A673 (cell line): ENCODE data around the gene FAM171A2. TPM values are rescaled to one million over a fixed set of nuclear protein-coding genes. Genes with fewer than 3 reads are reported as not detected.
A peak's percentile ranks its signal among the peaks of the same experiment; 100 is the strongest.

Source experiments
- BruUV-seq: library from RNA; stranded (reverse); fragments of 400-500 nt; replicated peaks from 2 replicates; lab custom pipeline; 2021; lab: Mats Ljungman, UMichigan
- CTCF ChIA-PET: fragments of 300-600 bp; sonication (Branson Sonifier 250); formaldehyde crosslinking; loops from one replicate; lab custom pipeline; 2022; ENCODE audit warnings: antibody characterized with exemption; lab: Charles Lee
- POLR2A ChIA-PET: fragments of 300-600 bp; sonication (Branson Sonifier 250); formaldehyde crosslinking; loops from one replicate; lab custom pipeline; 2022; ENCODE audit warnings: antibody characterized with exemption; ENCODE audit not compliant: low non-redundant PET; lab: Charles Lee
- DNase-seq: peaks from one replicate; pipeline ENCODE4 v3.0.0-alpha.2; 2015; ENCODE audit warnings: low spot score
- H3K27ac ChIP-seq: fragments of 200-600 bp; sonication (generic); 2 replicates; pipeline ENCODE4 v1.5.1; 2016; ENCODE audit warnings: mixed run types, low read depth, mild to moderate bottlenecking, mixed read lengths, antibody characterized with exemption, low read length; ENCODE audit not compliant: poor library complexity, severe bottlenecking
- H3K27me3 ChIP-seq: fragments of 200-600 bp; sonication (generic); replicated peaks from 2 replicates; pipeline ENCODE4 v1.6.1; 2017; ENCODE audit warnings: mixed run types, low read depth, mild to moderate bottlenecking, mixed read lengths, antibody characterized with exemption, low read length; ENCODE audit not compliant: insufficient read depth, poor library complexity
- H3K36me3 ChIP-seq: fragments of 200-600 bp; sonication (generic); 2 replicates; pipeline ENCODE4 v1.6.1; 2016; ENCODE audit warnings: mixed run types, mild to moderate bottlenecking, mixed read lengths, antibody characterized with exemption, low read length; ENCODE audit not compliant: insufficient read depth, poor library complexity, severe bottlenecking
- H3K4me1 ChIP-seq: fragments of 200-600 bp; sonication (generic); 2 replicates; pipeline ENCODE4 v1.6.1; 2017; ENCODE audit warnings: mixed run types, mild to moderate bottlenecking, mixed read lengths, antibody characterized with exemption, low read length; ENCODE audit not compliant: insufficient read depth, poor library complexity, severe bottlenecking
- H3K4me3 ChIP-seq: fragments of 200-600 bp; sonication (generic); 2 replicates; pipeline ENCODE4 v1.5.1; 2016; ENCODE audit warnings: low read depth, mixed run types, mild to moderate bottlenecking, mixed read lengths, low read length; ENCODE audit not compliant: poor library complexity, severe bottlenecking
- H3K9me3 ChIP-seq: fragments of 200-600 bp; sonication (generic); 2 replicates; pipeline ENCODE4 v1.6.1; 2016; ENCODE audit warnings: mixed run types, low read depth, mild to moderate bottlenecking, mixed read lengths, antibody characterized with exemption, low read length; ENCODE audit not compliant: poor library complexity, severe bottlenecking
- CTCF ChIP-seq: fragments of 300-800, 200-600 bp; sonication (generic); conservative IDR thresholded peaks from 2 replicates; pipeline ENCODE4 v1.5.1; 2017; ENCODE audit warnings: low read depth, mild to moderate bottlenecking, antibody characterized with exemption, low read length, moderate library complexity, mixed read lengths
- EZH2 ChIP-seq: fragments of 200-600 bp; sonication (generic); IDR thresholded peaks from 2 replicates; pipeline ENCODE4 v1.6.1; 2017; ENCODE audit warnings: borderline replicate concordance, low read depth, mild to moderate bottlenecking, mixed read lengths, antibody characterized with exemption, low read length; ENCODE audit not compliant: poor library complexity, severe bottlenecking
- intact Hi-C: fragments of 100-400 bp; cut with micrococcal nuclease; formaldehyde crosslinking; loops from one replicate; pipeline ENCODE4 v1.10.0; 2022; ENCODE audit not compliant: unreplicated experiment
- total RNA-seq: library from RNA; stranded (reverse); gene quantifications from 2 replicates; pipeline ENCODE4 v1.2.3, GENCODE V29; 2021

FAM171A2 gene
- total RNA-seq, 1 experiment from 2014 or later, result 12.8 TPM

- Histone ChIP-seq H3K4me3 (no peak overlapping the region), H3K36me3 (no peaks in the 10 kb centered on the region), H3K27me3 (no peaks in the 10 kb centered on the region), H3K4me1 (no peaks in the 10 kb centered on the region), H3K9me3 (no peaks in the 10 kb centered on the region), H3K27ac (no peak overlapping the region)
- ChIA-PET CTCF (interaction anchor here (1.1 kb wide), 1 partner anchor 18 kb away, joined by 3 read pairs; no protein-coding TSS in a partner anchor), POLR2A (no interaction called here)
- DNase-seq, result no peak
- no peak for TF ChIP-seq CTCF
- TF ChIP-seq EZH2, result no peak
- intact Hi-C loops, result loop anchor here (5.0 kb wide), 1 partner anchor 106 kb away; no protein-coding TSS in a partner anchor
- BruUV-seq, result no TSS peak
Measured at GRCh38 chr17:44327715-44328449, 35.8 kb downstream of the FAM171A2 start.

- Histone ChIP-seq H3K4me1 (no peaks in the 10 kb centered on the region), H3K27ac (no peak overlapping the region), H3K9me3 (no peaks in the 10 kb centered on the region), H3K27me3 (no peaks in the 10 kb centered on the region), H3K4me3 (no peak overlapping the region), H3K36me3 (no peaks in the 10 kb centered on the region)
- ChIA-PET CTCF (interaction anchor here (0.5 kb wide), 1 partner anchor 105 kb away, joined by 3 read pairs; no protein-coding TSS in a partner anchor), POLR2A (no interaction called here)
- no TSS peak for BruUV-seq
- peak; percentile 95 for DNase-seq
- intact Hi-C loops, result loop anchor here (5.0 kb wide), 1 partner anchor 105 kb away; no protein-coding TSS in a partner anchor
- TF ChIP-seq EZH2, result no peak
- TF ChIP-seq CTCF, result no peak
Measured at GRCh38 chr17:44326861-44327444, 36.7 kb downstream of the FAM171A2 start.

GRCh38 chr17:44324571-44325275, 38.9 kb downstream of the FAM171A2 start, which contains the start of gene SLC25A39:
TSS of gene SLC25A39 (minus strand) at chr17:44324823. CDS start at chr17:44323562, 1,261 bp downstream.
- no peaks in the 10 kb centered on the region for H3K27me3 ChIP-seq
- no peaks in the 10 kb centered on the region for H3K4me1 ChIP-seq
- peak; percentile 85 for DNase-seq
- H3K36me3 ChIP-seq, result no peaks in the 10 kb centered on the region
- BruUV-seq, result no TSS peak
- H3K9me3 ChIP-seq, result no peaks in the 10 kb centered on the region
- intact Hi-C loops, result loop anchor here (5.0 kb wide), 1 partner anchor 102 kb away; no protein-coding TSS in a partner anchor
- H3K27ac ChIP-seq, result peak within 1 kb of the TSS; percentile 75
- CTCF ChIA-PET, result no interaction called here
- no peak for TF ChIP-seq EZH2
- no peak for TF ChIP-seq CTCF
- peak within 1 kb of the TSS; percentile 67 for H3K4me3 ChIP-seq
- POLR2A ChIA-PET, result no interaction called here
